Esophagus muscularis mucosa (tissue), 4 donors: ENCODE results near the gene CYP27A1. TPM values are rescaled to one million over a fixed set of nuclear protein-coding genes. Genes with fewer than 3 reads are reported as not detected.
A peak's percentile ranks its signal among the peaks of the same experiment; 100 is the strongest.

ENCODE experiments used
- DNase-seq: peaks from one replicate; pipeline ENCODE4 v3.0.0-alpha.2; 2017; ENCODE audit errors: extremely low spot score
- H3K27ac ChIP-seq, 4 donors: fragments of 200-600 bp; sonication (generic); replicated peaks in 1 of 4; 1 replicate in 3 of 4; 2 replicates in 1 of 4; pipeline ENCODE4 v1.5.1; 2016 to 2019; ENCODE audit warnings: mild to moderate bottlenecking in 1 of 4
- H3K27me3 ChIP-seq, 4 donors: fragments of 200-600 bp; sonication (generic); one replicate each; pipeline versions ENCODE4 v1.5.1 to v1.6.0; 2016 to 2019
- H3K36me3 ChIP-seq, 4 donors: fragments of 200-600 bp; sonication (generic); one replicate each; pipeline ENCODE4 v1.5.1; 2016 to 2019
- H3K4me1 ChIP-seq, 4 donors: fragments of 200-600 bp; sonication (generic); one replicate each; pipeline ENCODE4 v1.5.1; 2016 to 2019
- H3K4me3 ChIP-seq, 4 donors: fragments of 200-600 bp; sonication (generic); 1 replicate in 2 of 4; 2 replicates in 2 of 4; pipeline ENCODE4 v1.5.1; 2016 to 2019; ENCODE audit warnings: mild to moderate bottlenecking in 4 of 4, moderate library complexity in 1 of 4
- H3K9me3 ChIP-seq, 4 donors: fragments of 200-600 bp; sonication (generic); 1 replicate in 3 of 4; 2 replicates in 1 of 4; pipeline ENCODE4 v1.5.1; 2016 to 2019
- CTCF ChIP-seq, 3 experiments: fragments of 200-600 bp in 2 of 3; fragments of 450-650 bp in 1 of 3; sonication (generic) in 2 of 3; IDR thresholded peaks; one replicate each; pipeline ENCODE4 v1.5.1; 2017 to 2019; ENCODE audit warnings: antibody characterized with exemption in 3 of 3, mild to moderate bottlenecking in 2 of 3, moderate library complexity in 1 of 3
- EP300 ChIP-seq: sonication (generic); formaldehyde crosslinking; IDR thresholded peaks from one replicate; pipeline ENCODE4 v1.6.1; 2017; ENCODE audit warnings: antibody characterized with exemption
- POLR2A ChIP-seq: fragments of 450-650 bp; IDR thresholded peaks from one replicate; pipeline ENCODE4 v1.6.1; 2017; ENCODE audit warnings: antibody characterized with exemption, moderate library complexity, mild to moderate bottlenecking, low read depth
- POLR2AphosphoS5 ChIP-seq, 2 donors: sonication (generic); formaldehyde crosslinking; IDR thresholded peaks; one replicate each; pipeline ENCODE4 v1.6.1; 2017; ENCODE audit warnings: antibody characterized with exemption in 2 of 2
- WGBS: methylation state at CpG from one replicate; pipeline ENCODE4 v1.1.5; 2018; 5-methylcytosine and 5-hydroxymethylcytosine counted together
- intact Hi-C: fragments of 100-400 bp; cut with DNase I; formaldehyde crosslinking; loops from one replicate; pipeline ENCODE4 v1.15.1; 2023
- total RNA-seq, 4 donors: library from RNA; depleted of rRNA; stranded (reverse); fragments of >200 nt; gene quantifications; one replicate each; pipeline versions ENCODE4 v1.1.0 to v1.2.1, GENCODE V29; 2016

Gene CYP27A1
- total RNA-seq, 4 donors from 2014 or later: 20.7 to 26.3 (median 23.6) TPM

GRCh38 chr2:218746960-218747359, 35.0 kb upstream of the CYP27A1 start:
- peaks cover 33 to 71% (median 65%) of the 10 kb centered on the region in 4 donors for H3K36me3 ChIP-seq
- no peaks in the 10 kb centered on the region for H3K9me3 ChIP-seq
- no peak for TF ChIP-seq POLR2A
- no peak for TF ChIP-seq POLR2AphosphoS5 (IDR thresholded peaks at IDR 0.05)
- no peak for TF ChIP-seq CTCF (IDR thresholded peaks at IDR 0.05)
- no peak for TF ChIP-seq EP300
- peak overlapping the region in 1 of 4 donors; percentile 57 for H3K27ac ChIP-seq
- H3K4me3 ChIP-seq: no peak overlapping the region
- intact Hi-C loops: no loop called here
- DNase-seq: no peak
- H3K4me1 ChIP-seq: peaks cover 0 to 15% (median 5%) of the 10 kb centered on the region in 4 donors
- H3K27me3 ChIP-seq: no peaks in the 10 kb centered on the region
- WGBS: 96% methylated on average over 10 of the region's 10 CpGs

- intact Hi-C loops: no loop called here
- WGBS: 90% methylated on average over 8 of the region's 8 CpGs
- Histone ChIP-seq H3K36me3 (peaks cover 49 to 89% (median 83%) of the 10 kb centered on the region in 4 donors), H3K9me3 (no peaks in the 10 kb centered on the region), H3K4me3 (no peak overlapping the region), H3K27ac (no peak overlapping the region), H3K27me3 (no peaks in the 10 kb centered on the region), H3K4me1 (peaks cover 0 to 10% (median 5%) of the 10 kb centered on the region in 4 donors)
- no peak for TF ChIP-seq EP300
- no peak for TF ChIP-seq POLR2A
- no peak for TF ChIP-seq POLR2AphosphoS5 (IDR thresholded peaks at IDR 0.05)
- no peak for TF ChIP-seq CTCF (IDR thresholded peaks at IDR 0.05)
- DNase-seq: no peak
Measured at GRCh38 chr2:218748741-218749441, 33.1 kb upstream of the CYP27A1 start.

- DNase-seq: no peak
- Histone ChIP-seq H3K4me3 (no peak overlapping the region), H3K27me3 (no peaks in the 10 kb centered on the region), H3K9me3 (no peaks in the 10 kb centered on the region), H3K27ac (no peak overlapping the region), H3K36me3 (peaks cover 44 to 66% (median 65%) of the 10 kb centered on the region in 4 donors), H3K4me1 (peaks cover 0 to 7% (median 0%) of the 10 kb centered on the region in 4 donors)
- intact Hi-C loops: no loop called here
- WGBS: 100% methylated on average over 2 of the region's 3 CpGs
- TF ChIP-seq POLR2AphosphoS5 (IDR thresholded peaks at IDR 0.05): no peak
- no peak for TF ChIP-seq EP300
- no peak for TF ChIP-seq POLR2A
- TF ChIP-seq CTCF (IDR thresholded peaks at IDR 0.05): no peak
Measured at GRCh38 chr2:218754201-218754600, 27.7 kb upstream of the CYP27A1 start.

GRCh38 chr2:218754781-218755180, 27.2 kb upstream of the CYP27A1 start:
- 86% methylated on average over 7 of the region's 7 CpGs for WGBS
- peaks cover 38 to 61% (median 59%) of the 10 kb centered on the region in 4 donors for H3K36me3 ChIP-seq

GRCh38 chr2:218755198-218755566, 26.8 kb upstream of the CYP27A1 start:
- H3K9me3 ChIP-seq: no peaks in the 10 kb centered on the region
- H3K4me3 ChIP-seq: no peak overlapping the region
- intact Hi-C loops: no loop called here
- H3K4me1 ChIP-seq: peaks cover 0 to 7% (median 0%) of the 10 kb centered on the region in 4 donors
- TF ChIP-seq POLR2A (no peak), EP300 (no peak), POLR2AphosphoS5 (IDR thresholded peaks at IDR 0.05) (no peak), CTCF (IDR thresholded peaks at IDR 0.05) (no peak)
- peaks cover 34 to 57% (median 55%) of the 10 kb centered on the region in 4 donors for H3K36me3 ChIP-seq
- H3K27ac ChIP-seq: no peak overlapping the region
- WGBS: 97% methylated on average over 3 of the region's 3 CpGs
- DNase-seq: no peak
- H3K27me3 ChIP-seq: no peaks in the 10 kb centered on the region

More at GRCh38 chr2:218754781-218755180, 27.2 kb upstream of the CYP27A1 start:
- Histone ChIP-seq H3K9me3 (no peaks in the 10 kb centered on the region), H3K27me3 (no peaks in the 10 kb centered on the region), H3K27ac (no peak overlapping the region), H3K4me3 (no peak overlapping the region), H3K4me1 (peaks cover 0 to 7% (median 0%) of the 10 kb centered on the region in 4 donors)
- intact Hi-C loops: no loop called here
- DNase-seq: no peak
- TF ChIP-seq POLR2AphosphoS5 (IDR thresholded peaks at IDR 0.05) (no peak), EP300 (no peak)
